Osteocyte (in vitro differentiated cells): ENCODE data around the gene GRHL3. TPM values are rescaled to one million over a fixed set of nuclear protein-coding genes. Genes with fewer than 3 reads are reported as not detected.

ENCODE experiments used
- DNase-seq: peaks from one replicate; pipeline ENCODE4 v3.0.0; 2021; ENCODE audit warnings: mixed read lengths; ENCODE audit not compliant: unreplicated experiment; ENCODE audit errors: extremely low spot score
- H3K27ac Mint-ChIP-seq: one replicate; pipeline ENCODE4 v1.8.0; 2021; ENCODE audit warnings: mild to moderate bottlenecking, mixed read lengths; ENCODE audit not compliant: unreplicated experiment
- H3K27me3 Mint-ChIP-seq: one replicate; pipeline ENCODE4 v1.8.0; 2021; ENCODE audit warnings: mixed read lengths; ENCODE audit not compliant: unreplicated experiment
- H3K36me3 Mint-ChIP-seq: one replicate; pipeline ENCODE4 v1.8.0; 2021; ENCODE audit warnings: mixed read lengths; ENCODE audit not compliant: unreplicated experiment
- H3K4me1 Mint-ChIP-seq: one replicate; pipeline ENCODE4 v1.8.0; 2021; ENCODE audit warnings: mixed read lengths; ENCODE audit not compliant: unreplicated experiment
- H3K4me3 Mint-ChIP-seq: one replicate; pipeline ENCODE4 v1.8.0; 2021; ENCODE audit warnings: mild to moderate bottlenecking, moderate library complexity, mixed read lengths; ENCODE audit not compliant: unreplicated experiment
- H3K9me3 Mint-ChIP-seq: one replicate; pipeline ENCODE4 v1.8.0; 2021; ENCODE audit warnings: mixed read lengths; ENCODE audit not compliant: unreplicated experiment
- CTCF ChIP-seq: fragments of 200-600 bp; sonication (generic); IDR thresholded peaks from 2 replicates; pipeline ENCODE4 v1.5.0; 2021; ENCODE audit warnings: antibody characterized with exemption, mild to moderate bottlenecking, moderate library complexity
- total RNA-seq: library from RNA; stranded (reverse); gene quantifications from 2 replicates; pipeline ENCODE4 v1.2.1, GENCODE V29; 2021

The GRHL3 gene
- total RNA-seq, 1 donor from 2014 or later = not detected

GRCh38 chr1:24297187-24297851 lies 21.8 kb upstream of the GRHL3 start:
- no peak for TF ChIP-seq CTCF
- H3K27me3 Mint-ChIP-seq = peaks cover 16% of the 10 kb centered on the region
- peaks cover 20% of the 10 kb centered on the region for H3K4me1 Mint-ChIP-seq
- no peaks in the 10 kb centered on the region for H3K36me3 Mint-ChIP-seq
- no peak for DNase-seq
- no peaks in the 10 kb centered on the region for H3K9me3 Mint-ChIP-seq
- no peak overlapping the region for H3K4me3 Mint-ChIP-seq
- no peak overlapping the region for H3K27ac Mint-ChIP-seq

- no peak for TF ChIP-seq CTCF
- no peak overlapping the region for H3K4me3 Mint-ChIP-seq
- no peaks in the 10 kb centered on the region for H3K9me3 Mint-ChIP-seq
These were observed 21.3 kb upstream of the GRHL3 start for GRCh38 chr1:24297852-24298232.

GRCh38 chr1:24298606-24299005 lies 20.6 kb upstream of the GRHL3 start:
- TF ChIP-seq CTCF = no peak
- peaks cover 16% of the 10 kb centered on the region for H3K27me3 Mint-ChIP-seq
- no peaks in the 10 kb centered on the region for H3K9me3 Mint-ChIP-seq
- H3K4me1 Mint-ChIP-seq = peaks cover 20% of the 10 kb centered on the region
- H3K36me3 Mint-ChIP-seq = no peaks in the 10 kb centered on the region
- DNase-seq = no peak
- no peak overlapping the region for H3K4me3 Mint-ChIP-seq
- no peak overlapping the region for H3K27ac Mint-ChIP-seq

More at GRCh38 chr1:24297852-24298232, 21.3 kb upstream of the GRHL3 start:
- H3K4me1 Mint-ChIP-seq = peaks cover 20% of the 10 kb centered on the region
- DNase-seq = no peak
- peaks cover 16% of the 10 kb centered on the region for H3K27me3 Mint-ChIP-seq
- no peaks in the 10 kb centered on the region for H3K36me3 Mint-ChIP-seq
- H3K27ac Mint-ChIP-seq = no peak overlapping the region

- Mint-ChIP-seq H3K27ac (no peak overlapping the region), H3K4me1 (peaks cover 9% of the 10 kb centered on the region), H3K4me3 (no peak overlapping the region), H3K9me3 (no peaks in the 10 kb centered on the region), H3K36me3 (no peaks in the 10 kb centered on the region), H3K27me3 (peaks cover 16% of the 10 kb centered on the region)
- TF ChIP-seq CTCF = no peak
- DNase-seq = no peak
These were observed 19.3 kb upstream of the GRHL3 start for GRCh38 chr1:24299901-24300300.

- peaks cover 18% of the 10 kb centered on the region for H3K27me3 Mint-ChIP-seq
- H3K9me3 Mint-ChIP-seq = no peaks in the 10 kb centered on the region
- H3K27ac Mint-ChIP-seq = no peak overlapping the region
- no peak for TF ChIP-seq CTCF
- H3K36me3 Mint-ChIP-seq = no peaks in the 10 kb centered on the region
- no peak for DNase-seq
- peaks cover 4% of the 10 kb centered on the region for H3K4me1 Mint-ChIP-seq
- no peak overlapping the region for H3K4me3 Mint-ChIP-seq
These were observed 18.0 kb upstream of the GRHL3 start for GRCh38 chr1:24300971-24301784.
